Naive thymus-derived CD8-positive, alpha-beta T cell (primary cell): ENCODE results near the gene TTL. TPM values are rescaled to one million over a fixed set of nuclear protein-coding genes. Genes with fewer than 3 reads are reported as not detected.

ENCODE experiments used
- ATAC-seq, 2 donors: fragments of 150-1000 bp; cut with Tn5 transposase in 1 of 2; sonication (Bioruptor Pico), chemical (Tn5 transposase) in 1 of 2; 1 replicate in 1 of 2; 2 replicates in 1 of 2; pipeline ENCODE4 v1.10.0; 2021; ENCODE audit warnings: mild to moderate bottlenecking in 2 of 2, moderate library complexity in 2 of 2
- POLR2A ChIA-PET: fragments of 350-600 bp; sonication (Branson Sonifier 250); formaldehyde crosslinking; loops from one replicate; lab custom pipeline; 2021; ENCODE audit warnings: antibody characterized with exemption; lab: Charles Lee
- DNase-seq, 10 donors: peaks; one replicate each; pipeline versions ENCODE4 v3.0.0 to v3.0.0-alpha.2; 2020 to 2022
- H3K27ac Mint-ChIP-seq, 10 donors: one replicate each; pipeline ENCODE4 v1.8.0; 2020 to 2022; ENCODE audit warnings: mild to moderate bottlenecking in 10 of 10, mixed read lengths in 10 of 10, moderate library complexity in 4 of 10, inconsistent platforms in 1 of 10
- H3K27me3 Mint-ChIP-seq, 5 donors: one replicate each; pipeline ENCODE4 v1.8.0; 2021 to 2022; ENCODE audit warnings: mixed read lengths in 5 of 5
- H3K36me3 Mint-ChIP-seq, 3 donors: one replicate each; pipeline ENCODE4 v1.8.0; 2020 to 2022; ENCODE audit warnings: mixed read lengths in 3 of 3, mild to moderate bottlenecking in 2 of 3, inconsistent platforms in 1 of 3
- H3K4me1 Mint-ChIP-seq, 4 donors: one replicate each; pipeline ENCODE4 v1.8.0; 2021 to 2022; ENCODE audit warnings: mixed read lengths in 4 of 4
- H3K4me3 Mint-ChIP-seq, 10 donors: one replicate each; pipeline ENCODE4 v1.8.0; 2020 to 2022; ENCODE audit warnings: mild to moderate bottlenecking in 10 of 10, mixed read lengths in 10 of 10, moderate library complexity in 6 of 10, inconsistent platforms in 1 of 10
- H3K9me3 Mint-ChIP-seq, 9 donors: one replicate each; pipeline ENCODE4 v1.8.0; 2020 to 2022; ENCODE audit warnings: mixed read lengths in 9 of 9, mild to moderate bottlenecking in 3 of 9, inconsistent platforms in 1 of 9, moderate library complexity in 1 of 9
- polyA plus RNA-seq, 3 donors: library from polyadenylated mRNA; unstranded; fragments of 300-500 nt; fragmentation: Illumina TruSeq; gene quantifications; one replicate each; pipeline ENCODE4 v1.2.3, GENCODE V29; 2021
- total RNA-seq, 8 experiments: library from RNA in 2 of 8; stranded (reverse) in 2 of 8; gene quantifications; one replicate each; pipeline ENCODE4 v1.2.3 and lab custom pipeline; 2021 to 2026

The TTL gene
- total and polyA plus RNA-seq, 5 experiments from 2014 or later: 1.7 to 18.9 (median 3.3) TPM

- Mint-ChIP-seq H3K27me3 (peaks cover 0 to 1% (median 0%) of the 10 kb centered on the region in 5 donors), H3K9me3 (no peaks in the 10 kb centered on the region), H3K4me3 (peak overlapping the region; percentile 88 to 99 (median 98))
Measured at GRCh38 chr2:112481050-112481527, 867 bp upstream of the TTL start.

GRCh38 chr2:112482309-112483041, 519 bp downstream of the TTL start:
- Mint-ChIP-seq H3K27ac (peak overlapping the region in 9 of 10 donors; percentile 52 to 94 (median 78)), H3K27me3 (peaks cover 0 to 1% (median 0%) of the 10 kb centered on the region in 5 donors), H3K9me3 (no peaks in the 10 kb centered on the region), H3K4me1 (peaks cover 18 to 44% (median 24%) of the 10 kb centered on the region in 4 donors), H3K4me3 (peak overlapping the region; percentile 85 to 96 (median 93)), H3K36me3 (no peaks in the 10 kb centered on the region)
- DNase-seq: peak; percentile 2 to 66 (median 22)
- ATAC-seq: peak; percentile 7 to 18
- POLR2A ChIA-PET: interaction anchor here (0.5 to 1.5 kb wide), 2 partner anchors 102 to 107 kb away, joined by 4 to 7 read pairs; partner anchors contain the start of gene CHCHD5

More at GRCh38 chr2:112481050-112481527, 867 bp upstream of the TTL start:
- Mint-ChIP-seq H3K36me3 (no peaks in the 10 kb centered on the region), H3K27ac (peak overlapping the region; percentile 87 to 94 (median 92)), H3K4me1 (peaks cover 18 to 36% (median 24%) of the 10 kb centered on the region in 4 donors)
- DNase-seq: peak; percentile 72 to 89 (median 81)
- POLR2A ChIA-PET: interaction anchor here (1.5 to 2.2 kb wide), 2 partner anchors 62 to 102 kb away, joined by 4 to 6 read pairs; partner anchors contain the start of genes CHCHD5 and POLR1B
- ATAC-seq: peak; percentile 77 to 85

DNA sequence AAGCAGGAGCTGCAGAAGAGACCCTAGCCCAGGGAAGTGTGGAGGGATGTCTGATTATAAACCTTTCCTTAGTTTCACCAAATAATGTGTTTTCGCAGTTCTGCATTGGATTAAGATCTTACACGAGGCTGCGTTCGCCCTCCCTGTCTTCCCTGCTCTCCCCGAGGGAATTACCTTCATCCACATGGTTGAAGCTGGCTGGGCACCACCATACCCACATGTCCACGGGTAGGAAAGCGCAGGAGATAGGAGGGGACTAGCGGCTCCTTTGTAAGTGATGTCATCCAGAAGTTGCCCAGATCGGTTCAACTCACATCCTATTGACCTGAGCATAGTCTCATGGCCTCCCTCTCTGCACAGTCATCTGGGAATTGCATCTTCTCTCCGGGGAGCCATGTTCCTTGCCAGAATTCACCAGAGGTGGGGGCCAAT, 1.1 kb downstream of the TTL start:
- Mint-ChIP-seq H3K36me3 (no peaks in the 10 kb centered on the region), H3K4me3 (peak overlapping the region; percentile 85 to 96 (median 93)), H3K4me1 (peaks cover 18 to 44% (median 24%) of the 10 kb centered on the region in 4 donors), H3K27ac (peak overlapping the region in 9 of 10 donors; percentile 5 to 89 (median 60)), H3K27me3 (peaks cover 0 to 1% (median 0%) of the 10 kb centered on the region in 5 donors), H3K9me3 (no peaks in the 10 kb centered on the region)
- ATAC-seq (no peak), DNase-seq (no peak)
- POLR2A ChIA-PET: interaction anchor here (1.5 kb wide), 1 partner anchor 101 kb away, joined by 4 read pairs; the partner anchor contains the start of gene CHCHD5

DNA sequence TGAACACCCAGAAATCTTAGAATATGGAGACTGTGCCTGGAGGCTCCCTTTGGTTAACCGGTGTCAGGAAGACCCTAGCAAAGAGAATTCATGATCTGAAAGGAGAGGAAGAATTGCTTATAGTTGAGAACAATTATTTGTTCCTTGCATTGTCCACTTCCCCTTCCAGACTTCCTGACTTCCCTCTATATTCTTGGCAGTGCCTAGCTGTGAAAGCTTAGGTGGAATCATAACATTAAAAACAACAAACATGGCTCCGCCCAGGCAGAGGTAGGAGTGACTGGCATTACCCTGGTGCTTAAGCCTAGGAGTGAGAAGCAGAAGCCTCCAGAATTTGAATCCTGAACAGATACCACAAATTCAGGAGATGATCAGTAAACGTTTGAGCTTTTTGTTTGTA, 1.9 kb downstream of the TTL start:
- Mint-ChIP-seq H3K36me3 (no peaks in the 10 kb centered on the region), H3K27ac (peak overlapping the region in 4 of 10 donors; percentile 40 to 74 (median 50)), H3K9me3 (no peaks in the 10 kb centered on the region), H3K4me3 (peak overlapping the region in 9 of 10 donors; percentile 85 to 96 (median 93)), H3K27me3 (no peaks in the 10 kb centered on the region), H3K4me1 (peaks cover 18 to 44% (median 24%) of the 10 kb centered on the region in 4 donors)
- POLR2A ChIA-PET: interaction anchor here (0.6 to 1.0 kb wide), 2 partner anchors 12 to 431 kb away, joined by 3 read pairs; no protein-coding TSS in a partner anchor
- DNase-seq (no peak), ATAC-seq (no peak)

DNA sequence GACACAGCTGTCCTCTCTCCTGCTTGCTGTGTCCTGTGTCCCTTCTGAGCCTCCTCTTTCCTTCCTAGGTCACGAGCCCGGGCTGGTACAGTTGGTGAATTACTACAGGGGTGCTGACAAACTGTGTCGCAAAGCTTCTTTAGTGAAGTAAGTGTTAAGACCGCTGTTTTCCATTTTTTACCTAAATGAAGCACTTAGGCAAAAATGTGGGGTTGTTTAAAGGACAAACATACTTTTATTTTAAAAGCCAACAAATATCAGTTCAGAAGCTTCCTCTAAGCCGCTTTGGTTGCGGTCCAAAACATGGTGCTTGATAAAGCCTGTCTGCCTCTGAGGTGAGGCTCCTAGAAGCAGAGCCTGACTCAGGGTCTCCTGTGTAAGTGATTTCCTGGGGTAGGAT, 3.9 kb downstream of the TTL start:
- no peak for ATAC-seq
- Mint-ChIP-seq H3K4me3 (no peak overlapping the region), H3K36me3 (peaks cover 0 to 4% (median 0%) of the 10 kb centered on the region in 3 donors), H3K27ac (peak overlapping the region in 2 of 10 donors; percentile 57 to 69), H3K4me1 (peaks cover 14 to 37% (median 19%) of the 10 kb centered on the region in 4 donors), H3K27me3 (no peaks in the 10 kb centered on the region), H3K9me3 (no peaks in the 10 kb centered on the region)
- DNase-seq: no peak
- POLR2A ChIA-PET: no interaction called here

DNA sequence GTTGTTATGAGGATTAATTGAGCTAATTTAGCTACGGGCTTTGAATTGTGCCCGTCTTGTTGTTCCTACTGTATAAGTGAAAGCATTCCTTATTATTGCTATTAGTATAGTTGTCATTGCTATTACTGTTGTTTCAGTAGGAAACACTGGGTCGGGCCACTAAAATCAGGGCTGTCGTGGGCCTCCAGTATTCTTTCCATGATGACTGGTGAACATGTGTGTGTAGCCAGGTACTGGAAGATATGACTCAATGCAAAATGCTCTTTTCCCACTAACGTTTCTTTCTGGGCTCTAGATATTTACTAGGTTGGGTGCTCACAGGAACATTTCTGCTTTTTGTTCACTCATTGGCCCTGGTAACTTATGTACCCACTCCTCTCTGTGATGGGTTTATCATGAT, 4.9 kb downstream of the TTL start:
- Mint-ChIP-seq H3K4me3 (no peak overlapping the region), H3K27me3 (no peaks in the 10 kb centered on the region), H3K4me1 (peaks cover 10 to 30% (median 14%) of the 10 kb centered on the region in 4 donors), H3K27ac (no peak overlapping the region), H3K36me3 (peaks cover 0 to 4% (median 0%) of the 10 kb centered on the region in 3 donors), H3K9me3 (no peaks in the 10 kb centered on the region)
- POLR2A ChIA-PET: no interaction called here
- DNase-seq: no peak
- ATAC-seq: no peak

- Mint-ChIP-seq H3K27ac (no peak overlapping the region), H3K9me3 (no peaks in the 10 kb centered on the region), H3K4me3 (no peak overlapping the region), H3K36me3 (peaks cover 0 to 4% (median 0%) of the 10 kb centered on the region in 3 donors), H3K27me3 (no peaks in the 10 kb centered on the region), H3K4me1 (peaks cover 9 to 30% (median 14%) of the 10 kb centered on the region in 4 donors)
- DNase-seq (no peak), ATAC-seq (no peak)
- POLR2A ChIA-PET: no interaction called here
Measured at GRCh38 chr2:112487444-112487961, 5.5 kb downstream of the TTL start.

- H3K27me3 Mint-ChIP-seq: no peaks in the 10 kb centered on the region
- POLR2A ChIA-PET: no interaction called here
- ATAC-seq (no peak), DNase-seq (no peak)
- H3K27ac Mint-ChIP-seq: no peak overlapping the region
- H3K4me3 Mint-ChIP-seq: no peak overlapping the region
- no peaks in the 10 kb centered on the region for H3K9me3 Mint-ChIP-seq
- H3K36me3 Mint-ChIP-seq: peaks cover 0 to 4% (median 0%) of the 10 kb centered on the region in 3 donors
- H3K4me1 Mint-ChIP-seq: peaks cover 4 to 23% (median 9%) of the 10 kb centered on the region in 4 donors
Measured at GRCh38 chr2:112488201-112488600, 6.2 kb downstream of the TTL start.

GRCh38 chr2:112491946-112492345, 10.0 kb downstream of the TTL start:
- H3K9me3 Mint-ChIP-seq: no peaks in the 10 kb centered on the region
- peaks cover 0 to 5% (median 2%) of the 10 kb centered on the region in 3 donors for H3K36me3 Mint-ChIP-seq
- DNase-seq (no peak), ATAC-seq (no peak)
- H3K4me1 Mint-ChIP-seq: no peaks in the 10 kb centered on the region
- H3K27me3 Mint-ChIP-seq: no peaks in the 10 kb centered on the region
- POLR2A ChIA-PET: no interaction called here
- no peak overlapping the region for H3K27ac Mint-ChIP-seq
- no peak overlapping the region for H3K4me3 Mint-ChIP-seq

DNA sequence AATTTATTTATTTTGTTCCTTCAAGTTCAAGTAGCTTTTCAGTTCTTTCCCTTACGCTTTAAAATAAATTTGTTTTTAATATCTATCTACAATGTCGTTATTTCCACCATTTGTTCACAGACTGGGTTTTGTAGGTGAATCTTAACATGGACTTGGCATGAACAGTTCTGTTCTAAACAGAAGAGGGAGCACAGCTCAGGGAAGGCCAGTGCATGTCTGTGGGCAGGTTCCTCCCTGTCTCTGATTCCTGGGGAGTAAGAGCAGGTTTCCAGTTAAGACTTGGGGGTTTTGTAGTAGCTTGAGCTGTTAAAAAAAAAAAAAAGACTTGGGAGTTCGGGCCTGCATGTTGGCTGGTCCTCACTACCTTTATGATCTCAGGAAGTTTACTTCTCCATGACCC, 11.1 kb downstream of the TTL start:
- no peak for ATAC-seq
- H3K36me3 Mint-ChIP-seq: peaks cover 0 to 5% (median 2%) of the 10 kb centered on the region in 3 donors
- DNase-seq: no peak
- peak overlapping the region in 1 of 10 donors; percentile 33 for H3K27ac Mint-ChIP-seq
- no peak overlapping the region for H3K4me3 Mint-ChIP-seq
- H3K9me3 Mint-ChIP-seq: no peaks in the 10 kb centered on the region
- POLR2A ChIA-PET: no interaction called here
- no peaks in the 10 kb centered on the region for H3K27me3 Mint-ChIP-seq
- H3K4me1 Mint-ChIP-seq: no peaks in the 10 kb centered on the region

DNA sequence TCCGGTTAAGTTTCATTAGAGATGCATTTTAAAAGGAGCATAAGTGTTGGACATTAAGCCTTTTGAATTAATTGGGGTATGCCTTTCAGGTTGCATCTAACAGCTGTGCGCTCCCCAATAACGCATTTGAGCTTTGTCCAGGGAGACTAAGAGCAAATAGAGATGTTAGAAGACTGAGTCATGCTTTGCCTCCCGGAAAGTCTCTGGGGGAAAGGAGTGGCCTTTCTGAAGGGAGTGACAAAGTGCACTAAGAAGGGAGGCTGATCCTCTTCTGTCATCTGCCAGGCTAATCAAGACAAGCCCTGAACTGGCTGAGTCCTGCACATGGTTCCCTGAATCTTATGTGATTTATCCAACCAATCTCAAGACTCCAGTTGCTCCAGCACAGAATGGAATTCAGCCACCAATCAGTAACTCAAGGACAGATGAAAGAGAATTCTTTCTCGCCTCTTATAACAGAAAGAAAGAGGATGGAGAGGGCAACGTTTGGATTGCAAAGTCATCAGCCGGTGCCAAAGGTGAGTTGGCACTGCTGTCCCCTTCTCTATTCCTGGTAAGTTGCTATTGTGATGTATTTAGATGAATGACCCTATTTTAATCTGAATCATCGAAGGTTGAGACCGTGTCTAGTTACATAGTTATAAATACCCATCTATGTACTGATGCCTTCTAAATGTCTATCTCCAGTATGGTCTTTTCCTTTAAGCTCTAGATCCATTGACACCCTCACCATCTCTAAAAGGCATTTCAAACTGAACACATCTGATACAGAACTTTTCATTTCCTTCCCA, 12.1 kb downstream of the TTL start:
- no peak for ATAC-seq
- peaks cover 0 to 5% (median 2%) of the 10 kb centered on the region in 3 donors for H3K36me3 Mint-ChIP-seq

DNA sequence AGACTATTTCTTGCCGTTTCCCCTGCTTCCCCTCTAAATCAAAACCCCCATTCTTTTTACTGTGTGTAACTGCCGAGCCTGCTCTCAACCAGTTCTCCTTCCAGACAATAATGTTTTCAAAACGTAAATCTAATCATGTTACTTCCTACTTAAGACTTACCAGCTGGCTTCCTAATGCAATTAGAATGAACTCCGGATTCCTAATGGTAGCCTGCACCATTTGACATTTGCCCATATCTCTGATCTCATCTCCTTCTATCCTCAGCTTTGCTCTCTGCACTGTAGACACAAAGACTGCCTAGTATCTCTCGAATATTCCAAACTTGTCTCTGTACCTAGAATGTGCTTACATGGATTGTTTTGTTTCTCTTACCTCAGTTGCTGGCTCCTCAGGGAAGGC, 12.9 kb downstream of the TTL start:
- no peaks in the 10 kb centered on the region for H3K27me3 Mint-ChIP-seq
- DNase-seq (no peak), ATAC-seq (no peak)
- H3K9me3 Mint-ChIP-seq: no peaks in the 10 kb centered on the region
- H3K27ac Mint-ChIP-seq: no peak overlapping the region
- no peak overlapping the region for H3K4me3 Mint-ChIP-seq
- peaks cover 0 to 3% (median 2%) of the 10 kb centered on the region in 3 donors for H3K36me3 Mint-ChIP-seq
- POLR2A ChIA-PET: no interaction called here
- H3K4me1 Mint-ChIP-seq: no peaks in the 10 kb centered on the region

More for the DNA sequence above, 12.1 kb downstream of the TTL start:
- Mint-ChIP-seq H3K27me3 (no peaks in the 10 kb centered on the region), H3K4me3 (no peak overlapping the region), H3K9me3 (no peaks in the 10 kb centered on the region), H3K4me1 (no peaks in the 10 kb centered on the region), H3K27ac (no peak overlapping the region)
- POLR2A ChIA-PET: no interaction called here
- DNase-seq: no peak
